NCI-H2107 (cell line): Measurements from ENCODE around the gene EFCAB8.

Experiments
- DNase-seq: peaks from one replicate; lab custom pipeline; 2025; lab: John Stamatoyannopoulos, UW

The EFCAB8 gene

GRCh38 chr20:32986331-32986966 is 127.7 kb downstream of the EFCAB8 start:
- DNase-seq, result no peak

GRCh38 chr20:32987044-32987825 is 128.5 kb downstream of the EFCAB8 start:
- no peak for DNase-seq

- DNase-seq, result no peak
Measured at GRCh38 chr20:32988008-32988407, 129.3 kb downstream of the EFCAB8 start.

DNA sequence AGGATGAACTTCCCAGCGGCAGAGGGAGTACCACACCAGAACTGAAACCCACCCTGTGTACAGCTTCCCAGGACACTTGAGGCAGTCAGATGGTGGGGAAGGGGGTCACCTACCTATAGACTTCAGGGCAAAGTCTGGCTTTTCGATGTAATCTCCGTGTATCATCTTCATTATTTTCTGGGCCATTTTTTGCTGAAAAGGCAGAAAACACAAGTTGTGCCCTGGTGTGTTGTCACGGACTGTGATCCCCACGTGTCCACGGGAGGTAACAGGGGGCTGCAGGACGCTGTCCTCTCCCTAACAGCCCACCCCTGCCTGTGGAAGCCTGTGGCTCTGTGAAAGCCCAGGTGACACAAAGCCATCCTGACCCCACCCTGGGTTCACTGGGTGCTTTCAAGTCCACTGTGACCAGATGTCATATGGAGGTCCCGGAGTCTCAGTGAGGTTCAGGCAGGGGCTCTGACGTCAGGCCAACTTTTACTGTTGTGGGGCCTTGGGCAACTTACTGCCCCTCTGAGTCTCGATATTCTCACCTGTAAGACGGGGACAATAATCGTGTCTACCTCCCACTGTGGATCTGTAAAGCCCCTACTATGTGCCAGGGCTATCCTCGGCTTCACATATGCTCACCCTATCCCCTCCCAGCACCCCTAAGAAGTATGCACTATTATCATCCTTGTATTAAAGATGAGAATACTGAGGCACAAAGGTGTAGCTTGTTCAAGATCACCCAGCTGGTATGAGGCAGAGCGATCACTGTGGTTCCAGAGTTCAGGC is 131.0 kb downstream of the EFCAB8 start:
- DNase-seq, result no peak

- no peak for DNase-seq
Measured at GRCh38 chr20:32990426-32990825, 131.7 kb downstream of the EFCAB8 start.

- DNase-seq, result no peak
Measured at GRCh38 chr20:32991383-32991782, 132.7 kb downstream of the EFCAB8 start.

DNA sequence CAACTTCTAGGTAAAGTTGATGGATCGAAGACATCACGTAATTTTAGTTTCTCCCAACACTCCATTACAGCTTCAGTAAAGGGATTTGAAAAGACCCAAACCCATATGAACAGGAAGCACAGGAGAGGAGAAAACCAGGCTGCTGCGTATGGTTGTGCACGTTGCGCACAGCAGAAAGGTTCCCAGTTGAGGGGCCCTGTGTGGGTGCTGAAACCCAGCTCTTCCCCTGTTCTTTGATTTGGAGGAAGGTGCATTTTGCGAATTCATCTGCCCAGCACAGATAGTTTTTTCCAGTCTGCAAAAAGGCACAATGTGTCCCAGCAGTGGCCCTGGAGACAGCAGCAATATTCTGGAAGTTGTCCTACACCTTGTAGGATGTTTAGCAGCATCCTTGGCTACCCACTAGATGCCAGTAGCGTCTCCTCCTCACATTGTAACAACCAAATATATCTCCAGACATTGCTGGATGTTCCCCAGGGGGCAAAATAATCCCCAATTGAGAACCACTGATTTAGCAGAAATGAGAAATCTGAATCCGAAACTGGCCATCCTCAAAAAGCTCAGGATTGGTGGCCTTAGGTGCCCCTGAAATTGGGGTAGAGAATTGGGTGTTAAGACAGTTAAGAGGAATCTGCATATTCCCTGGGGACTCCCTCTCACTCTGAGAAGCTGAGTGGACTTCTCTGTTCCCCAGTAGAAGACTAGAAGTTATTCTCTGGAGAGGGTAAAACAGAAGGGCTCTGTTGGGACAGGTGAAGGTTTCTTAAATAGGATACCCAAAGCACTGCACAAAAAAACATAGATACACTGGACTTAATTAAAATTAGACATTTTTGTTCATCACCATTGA is 133.3 kb downstream of the EFCAB8 start:
- DNase-seq, result no peak

DNA sequence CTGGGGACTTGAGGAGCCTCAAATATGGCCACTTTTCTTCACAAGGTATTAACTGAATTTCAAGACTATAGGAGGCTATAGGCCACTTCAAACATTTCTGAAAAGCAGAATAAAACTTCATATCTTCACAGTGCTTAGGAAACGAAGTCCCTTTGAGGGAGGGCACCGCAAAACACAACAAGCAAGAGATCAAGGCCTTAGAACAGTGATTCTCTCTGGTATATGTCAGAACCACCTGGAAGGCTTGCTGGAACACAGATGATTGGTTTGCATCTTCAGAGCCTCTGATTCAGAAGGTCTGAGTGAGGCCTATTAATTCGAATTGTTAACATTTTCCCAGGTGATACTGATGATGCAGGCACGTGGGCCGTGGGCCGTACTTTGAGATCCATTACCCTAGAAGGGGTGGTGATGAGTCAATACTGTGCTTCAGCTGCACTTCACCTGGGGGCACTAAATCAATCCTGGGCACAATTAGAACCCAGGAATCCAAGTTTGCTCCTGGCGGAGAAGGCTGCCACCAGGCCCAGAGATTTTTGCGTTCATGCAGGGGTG is 134.8 kb downstream of the EFCAB8 start:
- no peak for DNase-seq

GRCh38 chr20:32995802-32996201 is 137.1 kb downstream of the EFCAB8 start:
- no peak for DNase-seq

DNA sequence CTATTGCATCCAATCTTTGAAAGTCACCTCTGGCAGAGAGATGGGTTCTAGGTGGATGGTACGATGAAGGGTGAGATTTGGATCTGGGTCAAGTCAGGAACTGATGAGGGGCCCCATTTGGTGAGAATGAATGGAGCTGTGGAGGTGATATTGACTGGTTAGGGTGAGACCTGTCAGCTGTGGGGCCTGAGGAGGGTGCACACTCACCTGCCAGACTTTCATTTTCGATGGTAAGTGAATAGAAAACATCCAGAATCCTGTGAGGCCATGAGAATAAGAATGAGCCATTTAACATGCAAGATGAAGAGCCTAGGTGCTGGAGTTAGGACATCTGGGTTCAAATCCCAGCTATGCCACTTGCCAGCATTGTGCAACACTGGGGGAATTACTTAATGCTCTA is 138.7 kb downstream of the EFCAB8 start:
- DNase-seq, result no peak

- no peak for DNase-seq
Measured at GRCh38 chr20:32999603-33000250, 141.0 kb downstream of the EFCAB8 start.

- no peak for DNase-seq
Measured at GRCh38 chr20:33000802-33001466, 142.2 kb downstream of the EFCAB8 start.

- no peak for DNase-seq
Measured at GRCh38 chr20:33002087-33002808, 143.5 kb downstream of the EFCAB8 start.

GRCh38 chr20:33004141-33004751 is 145.5 kb downstream of the EFCAB8 start, which contains the start of gene SUN5:
Gene SUN5, minus strand, starts transcription at chr20:33004433. Its CDS starts 93 bp downstream, at chr20:33004340.
- no peak for DNase-seq

GRCh38 chr20:33005132-33005566 is 146.4 kb downstream of the EFCAB8 start:
- DNase-seq, result no peak

GRCh38 chr20:33005908-33006775 is 147.4 kb downstream of the EFCAB8 start:
- no peak for DNase-seq

- no peak for DNase-seq
Measured at GRCh38 chr20:33006776-33007375, 148.2 kb downstream of the EFCAB8 start.
